Activated B cell treated with CpG ODN at 0.5 μM for 24 hours (primary cell): ENCODE results near the gene GPAT3. TPM values are rescaled to one million over a fixed set of nuclear protein-coding genes. Genes with fewer than 3 reads are reported as not detected.
A peak's percentile ranks its signal among the peaks of the same experiment; 100 is the strongest.
"Not testable (repeated sequence)": the region's sequence is repeated elsewhere in the genome, so short reads cannot be mapped to it uniquely, and the experiment has no call there.

Experiments used
- ATAC-seq: fragments of 200-7000 bp; cut with Tn5 transposase; one replicate; pipeline ENCODE4 v1.10.0; 2021; ENCODE audit warnings: low read depth, mild to moderate bottlenecking, moderate library complexity
- CTCF ChIA-PET: fragments of 350-600 bp; sonication (Branson Sonifier 250); formaldehyde crosslinking; loops from one replicate; lab custom pipeline; 2021; ENCODE audit warnings: antibody characterized with exemption; lab: Charles Lee
- POLR2A ChIA-PET: fragments of 350-600 bp; sonication (Branson Sonifier 250); formaldehyde crosslinking; loops from one replicate; lab custom pipeline; 2021; ENCODE audit warnings: antibody characterized with exemption; lab: Charles Lee
- DNase-seq: peaks from one replicate; pipeline ENCODE4 v3.0.0; 2022
- H3K27ac Mint-ChIP-seq: one replicate; pipeline ENCODE4 v1.8.0; 2020; ENCODE audit warnings: mixed read lengths
- H3K27me3 Mint-ChIP-seq: one replicate; pipeline ENCODE4 v1.8.0; 2021; ENCODE audit warnings: mixed read lengths
- H3K36me3 Mint-ChIP-seq: one replicate; pipeline ENCODE4 v1.8.0; 2021; ENCODE audit warnings: low read depth, mixed read lengths
- H3K4me1 Mint-ChIP-seq: one replicate; pipeline ENCODE4 v1.8.0; 2021; ENCODE audit warnings: mixed read lengths
- H3K4me3 Mint-ChIP-seq: one replicate; pipeline ENCODE4 v1.8.0; 2020; ENCODE audit warnings: mild to moderate bottlenecking, mixed read lengths
- H3K9me3 Mint-ChIP-seq: one replicate; pipeline ENCODE4 v1.8.0; 2020; ENCODE audit warnings: mixed read lengths
- CTCF ChIP-seq: fragments of 200-600 bp; IDR thresholded peaks from one replicate; pipeline ENCODE4 v1.8.0; 2022; ENCODE audit warnings: antibody characterized with exemption, mild to moderate bottlenecking
- intact Hi-C: fragments of 100-400 bp; cut with micrococcal nuclease; formaldehyde crosslinking; loops from one replicate; pipeline ENCODE4 v1.15.1; 2024
- total RNA-seq: library from RNA; stranded (reverse); gene quantifications from 2 replicates; pipeline ENCODE4 v1.2.3, GENCODE V29; 2022

The GPAT3 gene
- 0.76 and 0.91 TPM in 2 replicates for total RNA-seq

- Mint-ChIP-seq H3K27me3 (peaks cover 43% of the 10 kb centered on the region), H3K36me3 (no peaks in the 10 kb centered on the region), H3K27ac (peak within 1 kb of the TSS; percentile 68), H3K4me3 (peak within 1 kb of the TSS; percentile 88), H3K9me3 (no peaks in the 10 kb centered on the region), H3K4me1 (peaks cover 16% of the 10 kb centered on the region)
- ChIA-PET CTCF (interaction anchor here (1.0 kb wide), 1 partner anchor 46 kb away, joined by 3 read pairs; no protein-coding TSS in a partner anchor), POLR2A (interaction anchor here (0.8 to 3.8 kb wide), 5 partner anchors 19 to 1106 kb away, joined by 3 to 22 read pairs (median 6); partner anchors contain the start of genes ABRAXAS1 and HNRNPDL)
- TF ChIP-seq CTCF: no peak
- peak; percentile 54 for DNase-seq
- intact Hi-C loops: loop anchor here (1.0 to 2.0 kb wide), 2 partner anchors 47 to 51 kb away; partner anchors contain the start of gene ABRAXAS1
- peak; percentile 80 for ATAC-seq
Observed at GRCh38 chr4:83535520-83536361, at the start of gene GPAT3. TSS of gene GPAT3 (plus strand) at chr4:83536108. CDS start at chr4:83536623, 515 bp downstream.

GRCh38 chr4:83486457-83487129 lies 49.3 kb upstream of the GPAT3 start:
- no peak overlapping the region for H3K27ac Mint-ChIP-seq

GRCh38 chr4:83489711-83490326 lies 46.1 kb upstream of the GPAT3 start:
- TF ChIP-seq CTCF: no peak
- DNase-seq (no peak), ATAC-seq (no peak)
- intact Hi-C loops: loop anchor here (10.0 kb wide), 2 partner anchors 1025 to 1205 kb away; no protein-coding TSS in a partner anchor
- Mint-ChIP-seq H3K27ac (no peak overlapping the region), H3K27me3 (no peaks in the 10 kb centered on the region), H3K36me3 (no peaks in the 10 kb centered on the region), H3K4me3 (no peak overlapping the region), H3K4me1 (peaks cover 7% of the 10 kb centered on the region), H3K9me3 (no peaks in the 10 kb centered on the region)
- ChIA-PET POLR2A (interaction anchor here (0.6 kb wide), 1 partner anchor 53 kb away, joined by 5 read pairs; no protein-coding TSS in a partner anchor), CTCF (interaction anchor here (0.7 to 4.8 kb wide), 3 partner anchors 152 to 694 kb away, joined by 3 to 19 read pairs (median 14); no protein-coding TSS in a partner anchor)

More at GRCh38 chr4:83486457-83487129, 49.3 kb upstream of the GPAT3 start:
- no peak for DNase-seq
- Mint-ChIP-seq H3K4me3 (no peak overlapping the region), H3K9me3 (no peaks in the 10 kb centered on the region), H3K36me3 (peaks cover 4% of the 10 kb centered on the region), H3K27me3 (no peaks in the 10 kb centered on the region), H3K4me1 (peaks cover 19% of the 10 kb centered on the region)
- POLR2A ChIA-PET: interaction anchor here (1.6 to 3.9 kb wide), 2 partner anchors 32 to 49 kb away, joined by 6 to 29 read pairs; partner anchors contain the start of genes GPAT3, HELQ and MRPS18C
- CTCF ChIA-PET: interaction anchor here (0.6 kb wide), 1 partner anchor 112 kb away, joined by 5 read pairs; no protein-coding TSS in a partner anchor
- no peak for TF ChIP-seq CTCF
- intact Hi-C loops: loop anchor here (10.0 kb wide), 2 partner anchors 1022 to 1202 kb away; no protein-coding TSS in a partner anchor
- ATAC-seq: no peak

GRCh38 chr4:83490876-83491450 lies 44.9 kb upstream of the GPAT3 start:
- H3K4me3 Mint-ChIP-seq: no peak overlapping the region
- POLR2A ChIA-PET: no interaction called here
- no peaks in the 10 kb centered on the region for H3K9me3 Mint-ChIP-seq
- ATAC-seq (peak; percentile 68), DNase-seq (no peak)
- TF ChIP-seq CTCF: peak; percentile 80
- H3K27me3 Mint-ChIP-seq: no peaks in the 10 kb centered on the region
- H3K4me1 Mint-ChIP-seq: peaks cover 1% of the 10 kb centered on the region
- CTCF ChIA-PET: interaction anchor here (0.9 to 4.8 kb wide), 7 partner anchors 33 to 154 kb away, joined by 3 to 19 read pairs (median 5); no protein-coding TSS in a partner anchor
- intact Hi-C loops: loop anchor here (1.0 kb wide), 2 partner anchors 91 to 149 kb away; no protein-coding TSS in a partner anchor
- no peaks in the 10 kb centered on the region for H3K36me3 Mint-ChIP-seq
- H3K27ac Mint-ChIP-seq: no peak overlapping the region

GRCh38 chr4:83496085-83496917 lies 39.6 kb upstream of the GPAT3 start:
- POLR2A ChIA-PET, H3K27ac Mint-ChIP-seq, DNase-seq, intact Hi-C loops, H3K9me3 Mint-ChIP-seq, H3K36me3 Mint-ChIP-seq, H3K4me3 Mint-ChIP-seq, CTCF ChIA-PET, H3K4me1 Mint-ChIP-seq, ATAC-seq, H3K27me3 Mint-ChIP-seq: not testable (repeated sequence)
